LNCaP clone FGC (cell line): ENCODE results near the gene ASAP2.

Experiments used
- DNase-seq: peaks from one replicate; pipeline ENCODE4 v3.0.0-alpha.2; 2011; ENCODE audit warnings: low read depth
- H3K4me3 ChIP-seq: 2 replicates; pipeline ENCODE4 v1.5.1; 2011; ENCODE audit warnings: mild to moderate bottlenecking, low read depth, low read length, control low read depth
- TF ChIP-seq, protein P1 (sequence below): IDR thresholded peaks from 2 replicates; pipeline ENCODE4 v1.5.1; 2012; ENCODE audit warnings: mild to moderate bottlenecking; ENCODE audit not compliant: control insufficient read depth, insufficient read depth; ENCODE audit errors: extremely low read depth

The ASAP2 gene

DNA sequence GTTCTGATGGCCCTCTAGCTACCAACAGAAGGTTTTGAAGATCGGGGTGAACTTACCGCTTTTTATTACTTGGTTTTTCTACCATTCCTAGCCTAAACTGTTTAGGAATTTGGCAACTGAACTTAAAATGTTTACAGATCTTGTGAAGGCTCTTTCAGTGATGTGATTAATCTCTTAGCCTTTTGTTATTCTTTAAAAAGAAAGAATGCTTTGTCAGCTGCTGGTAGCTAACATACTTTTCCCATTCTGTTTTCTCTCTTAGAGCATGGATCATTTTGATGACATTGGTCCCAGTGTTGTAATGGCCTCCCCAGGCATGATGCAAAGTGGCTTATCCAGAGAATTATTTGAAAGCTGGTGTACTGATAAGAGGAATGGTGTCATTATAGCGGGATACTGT is 234.9 kb downstream of the ASAP2 start:
- H3K4me3 ChIP-seq: no peak overlapping the region
- TF ChIP-seq, protein P1, sequence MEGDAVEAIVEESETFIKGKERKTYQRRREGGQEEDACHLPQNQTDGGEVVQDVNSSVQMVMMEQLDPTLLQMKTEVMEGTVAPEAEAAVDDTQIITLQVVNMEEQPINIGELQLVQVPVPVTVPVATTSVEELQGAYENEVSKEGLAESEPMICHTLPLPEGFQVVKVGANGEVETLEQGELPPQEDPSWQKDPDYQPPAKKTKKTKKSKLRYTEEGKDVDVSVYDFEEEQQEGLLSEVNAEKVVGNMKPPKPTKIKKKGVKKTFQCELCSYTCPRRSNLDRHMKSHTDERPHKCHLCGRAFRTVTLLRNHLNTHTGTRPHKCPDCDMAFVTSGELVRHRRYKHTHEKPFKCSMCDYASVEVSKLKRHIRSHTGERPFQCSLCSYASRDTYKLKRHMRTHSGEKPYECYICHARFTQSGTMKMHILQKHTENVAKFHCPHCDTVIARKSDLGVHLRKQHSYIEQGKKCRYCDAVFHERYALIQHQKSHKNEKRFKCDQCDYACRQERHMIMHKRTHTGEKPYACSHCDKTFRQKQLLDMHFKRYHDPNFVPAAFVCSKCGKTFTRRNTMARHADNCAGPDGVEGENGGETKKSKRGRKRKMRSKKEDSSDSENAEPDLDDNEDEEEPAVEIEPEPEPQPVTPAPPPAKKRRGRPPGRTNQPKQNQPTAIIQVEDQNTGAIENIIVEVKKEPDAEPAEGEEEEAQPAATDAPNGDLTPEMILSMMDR: no peak
- DNase-seq: no peak

DNA sequence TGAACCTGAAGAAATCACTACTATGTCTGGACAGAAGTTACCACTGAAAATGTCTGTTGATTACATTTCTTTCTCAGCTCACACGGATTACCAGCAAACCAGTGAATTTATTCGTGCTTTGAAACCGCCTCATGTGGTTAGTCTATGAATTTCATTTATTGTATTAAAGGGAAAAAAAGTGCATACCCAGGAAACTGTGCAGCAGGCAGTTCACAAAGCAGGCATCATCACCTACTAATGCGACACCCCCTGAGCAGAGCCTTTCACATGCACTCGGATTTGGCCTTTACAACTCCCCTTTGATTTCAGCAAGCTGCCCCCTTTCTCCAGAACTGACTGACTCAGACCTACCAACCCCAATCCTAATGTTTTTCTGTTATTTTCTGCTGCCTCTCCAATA is 236.9 kb downstream of the ASAP2 start:
- TF ChIP-seq, protein P1: no peak
- no peak for DNase-seq
- no peak overlapping the region for H3K4me3 ChIP-seq

DNA sequence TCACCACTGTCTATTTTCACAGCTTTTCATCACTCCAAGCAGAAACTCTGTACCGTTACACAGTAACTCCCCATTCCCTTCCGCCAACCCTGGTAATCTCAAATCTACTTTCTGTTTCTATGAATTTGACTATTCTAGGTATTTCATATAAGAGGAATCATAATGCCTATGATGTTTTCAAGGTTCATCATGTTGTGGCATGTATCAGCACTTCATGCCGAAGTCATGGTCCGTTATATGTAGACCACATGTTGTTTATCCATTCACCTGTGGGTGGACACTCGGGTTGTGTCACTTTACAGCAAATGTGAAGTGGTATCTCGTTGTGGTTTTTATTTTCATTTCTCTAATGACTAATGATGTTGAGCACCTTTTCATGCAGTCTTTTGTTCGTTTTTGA is 238.5 kb downstream of the ASAP2 start:
- TF ChIP-seq, protein P1: no peak
- no peak overlapping the region for H3K4me3 ChIP-seq
- DNase-seq: no peak

DNA sequence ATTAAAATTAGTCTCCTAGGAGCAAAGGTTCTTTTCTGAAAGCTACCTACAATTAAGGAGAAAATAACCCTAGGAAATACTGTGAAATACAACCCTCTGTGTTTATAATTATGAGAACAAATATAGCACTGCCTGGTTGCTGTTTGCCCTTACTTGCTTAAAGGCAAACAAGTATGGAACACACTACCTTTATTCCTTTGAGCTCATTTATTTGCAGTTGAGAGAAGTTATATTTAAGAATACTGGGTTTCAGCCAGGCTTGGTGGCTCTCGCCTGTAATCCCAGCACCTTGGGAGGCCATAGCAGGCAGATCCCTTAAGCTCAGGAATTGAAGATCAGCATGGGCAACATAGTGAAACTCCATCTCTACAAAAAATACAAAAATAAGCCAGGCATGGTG is 244.6 kb downstream of the ASAP2 start:
- TF ChIP-seq, protein P1: no peak
- peak; percentile 66 for DNase-seq
- H3K4me3 ChIP-seq: no peak overlapping the region
